GM12872 (cell line): ENCODE data around the gene CATSPER1.

ENCODE experiments used
- CTCF ChIP-seq: IDR thresholded peaks from 3 replicates; pipeline ENCODE4 v1.5.1; 2011; ENCODE audit warnings: low read depth, mild to moderate bottlenecking, low read length, moderate library complexity; ENCODE audit not compliant: insufficient read depth

The CATSPER1 gene

DNA sequence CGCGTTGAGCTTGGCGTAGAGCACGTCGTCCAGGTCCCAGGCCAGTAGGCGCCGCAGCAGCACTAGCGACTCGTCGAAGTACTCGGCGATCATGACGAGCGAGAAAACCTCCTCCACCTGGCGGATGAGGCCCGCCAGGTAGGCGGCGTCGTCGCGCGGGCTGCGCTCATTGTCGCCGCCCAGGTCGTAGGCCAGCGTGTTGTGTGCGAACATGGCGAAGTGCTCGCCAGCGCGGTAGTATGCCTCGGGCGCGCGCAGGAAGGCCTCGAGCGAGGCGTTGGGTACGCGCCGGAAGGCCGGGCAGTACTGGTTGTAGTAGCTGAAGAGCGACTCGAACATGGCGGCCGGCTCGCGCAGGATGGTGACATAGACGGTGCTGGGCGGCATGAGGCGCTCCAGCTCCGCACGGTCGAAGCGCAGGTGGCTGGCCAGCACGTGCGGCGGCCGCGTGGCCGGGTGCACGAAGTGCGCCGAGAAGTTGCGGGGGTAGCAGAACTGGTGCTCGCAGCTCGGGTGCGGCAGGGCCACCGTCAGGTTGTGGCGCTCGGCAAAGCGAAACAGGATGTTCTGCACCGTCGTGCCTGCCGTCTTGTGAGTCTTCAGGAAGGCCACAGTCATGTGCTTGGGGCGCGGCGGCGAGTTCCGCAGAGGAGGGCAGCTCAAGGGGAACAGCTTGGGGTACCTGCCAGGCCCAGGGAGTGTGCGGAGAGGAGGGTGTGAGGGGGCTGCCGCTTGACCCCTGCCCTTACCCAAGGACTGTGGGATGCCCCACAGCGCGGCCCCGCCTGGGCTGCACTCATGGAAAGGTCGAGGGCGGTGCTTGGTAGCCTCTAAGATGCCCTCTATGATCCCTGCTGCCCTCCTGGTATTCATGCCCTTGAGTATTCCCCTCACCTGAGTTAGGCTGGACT, 17.0 kb upstream of the CATSPER1 start:
- no peak for TF ChIP-seq CTCF

DNA sequence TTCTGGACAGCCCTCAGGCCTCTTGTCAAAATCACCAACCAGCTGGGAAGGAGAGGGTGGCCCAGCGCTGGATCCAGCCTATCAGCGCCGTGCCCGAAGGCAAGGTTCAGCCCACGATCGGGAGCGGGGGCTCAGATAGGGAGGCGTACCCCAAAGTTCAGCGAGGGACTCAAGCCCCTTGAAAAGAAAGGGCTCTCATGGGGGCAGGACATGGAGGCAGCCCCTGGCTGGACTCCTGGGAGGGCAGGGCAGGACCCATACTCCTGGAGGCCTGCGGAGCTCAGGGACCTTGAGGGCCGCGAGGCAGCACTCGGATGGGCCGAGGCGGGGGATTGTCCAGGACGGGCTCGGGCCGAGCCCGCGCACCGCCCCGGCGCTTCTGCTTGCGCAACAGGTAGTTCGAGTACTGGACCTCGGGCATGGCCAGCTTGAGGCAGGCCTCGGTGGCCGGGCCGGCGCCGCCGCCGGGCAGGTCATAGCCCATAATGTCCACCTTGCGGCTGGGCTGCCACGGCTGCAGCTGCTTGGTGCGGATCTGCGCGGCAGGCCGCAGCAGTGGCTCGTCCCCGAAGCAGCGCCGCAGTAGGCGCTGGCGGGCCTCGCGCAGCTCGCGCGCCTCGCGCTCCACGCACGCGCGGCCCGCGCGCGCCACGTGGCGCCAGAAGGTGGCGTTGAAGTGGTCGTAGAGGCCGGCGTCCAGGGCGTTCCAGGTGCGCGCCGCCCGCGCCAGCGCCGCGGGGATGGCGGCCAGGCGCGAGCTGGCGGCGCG, 16.1 kb upstream of the CATSPER1 start:
- no peak for TF ChIP-seq CTCF

GRCh38 chr11:66039765-66040164, 13.5 kb upstream of the CATSPER1 start:
- no peak for TF ChIP-seq CTCF

GRCh38 chr11:66037327-66037726, 11.0 kb upstream of the CATSPER1 start:
- TF ChIP-seq CTCF: no peak

- TF ChIP-seq CTCF: no peak
Observed at GRCh38 chr11:66036334-66036710, 10.0 kb upstream of the CATSPER1 start.

- TF ChIP-seq CTCF: no peak
Observed at GRCh38 chr11:66035653-66036333, 9.5 kb upstream of the CATSPER1 start.
